IMR-90 (cell line): ENCODE data around the gene FSIP1. TPM values are rescaled to one million over a fixed set of nuclear protein-coding genes. Genes with fewer than 3 reads are reported as not detected.
A peak's percentile ranks its signal among the peaks of the same experiment; 100 is the strongest.

Experiments used
- ATAC-seq: fragments of 200-7000 bp; cut with Tn5 transposase; 2 replicates; pipeline ENCODE4 v1.9.1; 2020; ENCODE audit warnings: low read depth, mild to moderate bottlenecking, moderate library complexity
- BruUV-seq: library from RNA; stranded (reverse); fragments of 400-500 nt; replicated peaks from 2 replicates; lab custom pipeline; 2021; lab: Mats Ljungman, UMichigan
- CTCF ChIA-PET: fragments of 300-600 bp; formaldehyde crosslinking; extraction: SDS; loops from one replicate; lab custom pipeline; 2021; ENCODE audit warnings: antibody characterized with exemption; lab: Yijun Ruan, JAX
- POLR2A ChIA-PET: fragments of 300-600 bp; sonication (Branson Sonifier 250); formaldehyde crosslinking; loops from one replicate; lab custom pipeline; 2022; ENCODE audit warnings: antibody characterized with exemption; ENCODE audit not compliant: unreplicated experiment; lab: Charles Lee
- DNase-seq: peaks from one replicate; pipeline ENCODE4 v3.0.0; 2013
- H2AFZ ChIP-seq: replicated peaks from 2 replicates; pipeline ENCODE3; 2013; ENCODE audit warnings: low read length, mild to moderate bottlenecking; ENCODE audit not compliant: poor library complexity
- H2AK5ac ChIP-seq: 2 replicates; pipeline ENCODE4 v1.6.1; 2013; ENCODE audit warnings: low read depth, low read length, inconsistent platforms
- H2AK9ac ChIP-seq: replicated peaks from 2 replicates; pipeline ENCODE3; 2013; ENCODE audit warnings: mild to moderate bottlenecking, low read depth, low read length, moderate library complexity; ENCODE audit not compliant: poor library complexity
- H2BK120ac ChIP-seq: 2 replicates; pipeline ENCODE4 v1.6.1; 2013; ENCODE audit warnings: low read depth, low read length, inconsistent platforms
- H2BK15ac ChIP-seq: 3 replicates; pipeline ENCODE4 v1.6.1; 2013; ENCODE audit warnings: low read depth, low read length, inconsistent platforms
- H2BK20ac ChIP-seq: 2 replicates; pipeline ENCODE4 v1.6.1; 2013; ENCODE audit warnings: low read depth, mild to moderate bottlenecking, inconsistent platforms, low read length, moderate library complexity
- H2BK5ac ChIP-seq: 2 replicates; pipeline ENCODE4 v1.6.1; 2013; ENCODE audit warnings: mild to moderate bottlenecking, low read depth, low read length, inconsistent platforms; ENCODE audit not compliant: poor library complexity, severe bottlenecking
- H3K14ac ChIP-seq: replicated peaks from 2 replicates; pipeline ENCODE4 v1.6.1; 2013; ENCODE audit warnings: low read depth, low read length, inconsistent platforms
- H3K18ac ChIP-seq: 2 replicates; pipeline ENCODE4 v1.6.1; 2013; ENCODE audit warnings: low read depth, low read length, control low read depth
- H3K23ac ChIP-seq: 2 replicates; pipeline ENCODE4 v1.6.1; 2013; ENCODE audit warnings: low read depth, low read length, inconsistent platforms
- H3K27ac ChIP-seq: 2 replicates; pipeline ENCODE4 v1.5.1; 2013; ENCODE audit warnings: mild to moderate bottlenecking, control low read depth, low read length; ENCODE audit not compliant: insufficient read depth
- H3K27me3 ChIP-seq: 2 replicates; pipeline ENCODE4 v1.6.1; 2013; ENCODE audit warnings: low read length; ENCODE audit not compliant: control insufficient read depth, insufficient read depth
- H3K36me3 ChIP-seq: 2 replicates; pipeline ENCODE4 v1.6.1; 2013; ENCODE audit warnings: low read length, mixed read lengths; ENCODE audit not compliant: control insufficient read depth, insufficient read depth
- H3K4ac ChIP-seq: 2 replicates; pipeline ENCODE4 v1.6.1; 2013; ENCODE audit warnings: low read depth, low read length, inconsistent platforms
- H3K4me1 ChIP-seq: 2 replicates; pipeline ENCODE4 v1.6.1; 2013; ENCODE audit warnings: low read length, mixed read lengths; ENCODE audit not compliant: control insufficient read depth, insufficient read depth
- H3K4me2 ChIP-seq: 2 replicates; pipeline ENCODE4 v1.6.1; 2013; ENCODE audit warnings: low read depth, mild to moderate bottlenecking, control low read depth, low read length, moderate library complexity
- H3K4me3 ChIP-seq: 2 replicates; pipeline ENCODE4 v1.5.1; 2013; ENCODE audit warnings: low read depth, mild to moderate bottlenecking, control low read depth, low read length, moderate library complexity; ENCODE audit not compliant: insufficient read depth
- H3K56ac ChIP-seq: 2 replicates; pipeline ENCODE4 v1.6.1; 2013; ENCODE audit warnings: low read length, inconsistent platforms; ENCODE audit not compliant: insufficient read depth; ENCODE audit errors: extremely low read depth
- H3K79me1 ChIP-seq, 2 experiments: 2 replicates each; pipeline ENCODE4 v1.6.1; 2013; ENCODE audit warnings: low read length in 2 of 2, inconsistent platforms in 1 of 2, low read depth in 1 of 2
- H3K9ac ChIP-seq: 2 replicates; pipeline ENCODE4 v1.6.1; 2013; ENCODE audit warnings: low read depth, low read length, control low read depth
- H3K9me1 ChIP-seq: 2 replicates; pipeline ENCODE4 v1.6.1; 2013; ENCODE audit warnings: low read length, inconsistent platforms; ENCODE audit not compliant: insufficient read depth
- H3K9me3 ChIP-seq: 2 replicates; pipeline ENCODE4 v1.6.1; 2013; ENCODE audit warnings: low read length; ENCODE audit not compliant: control insufficient read depth, insufficient read depth
- H4K20me1 ChIP-seq: 2 replicates; pipeline ENCODE4 v1.6.1; 2013; ENCODE audit warnings: low read length, inconsistent platforms; ENCODE audit not compliant: insufficient read depth
- H4K5ac ChIP-seq: 2 replicates; pipeline ENCODE4 v1.6.1; 2013; ENCODE audit warnings: mild to moderate bottlenecking, low read depth, low read length, control low read depth
- H4K8ac ChIP-seq, 2 experiments: 2 replicates each; pipeline ENCODE4 v1.6.1; 2013; ENCODE audit warnings: low read depth in 2 of 2, low read length in 2 of 2, control low read depth in 1 of 2, inconsistent platforms in 1 of 2
- H4K91ac ChIP-seq: 2 replicates; pipeline ENCODE4 v1.6.1; 2013; ENCODE audit warnings: low read depth, low read length, inconsistent platforms; ENCODE audit not compliant: insufficient read depth
- SMC3 ChIP-seq: fragments of 150-350 bp; IDR thresholded peaks from 2 replicates; pipeline ENCODE4 v1.6.1; 2016; ENCODE audit warnings: low read depth, mild to moderate bottlenecking, antibody characterized with exemption, low read length, moderate library complexity
- USF2 ChIP-seq: fragments of 150-350 bp; IDR thresholded peaks from 2 replicates; pipeline ENCODE4 v1.6.1; 2017; ENCODE audit warnings: mild to moderate bottlenecking, antibody characterized with exemption, low read length, low read depth
- WGBS, 2 experiments: methylation state at CpG; one replicate each; pipeline versions ENCODE4 v1.1.5 to v1.1.7; 2013; ENCODE audit warnings: missing lambda C conversion rate in 2 of 2; ENCODE audit not compliant: insufficient read length in 1 of 2; ENCODE audit errors: extremely low coverage in 2 of 2; 5-methylcytosine and 5-hydroxymethylcytosine counted together
- dilution Hi-C: fragments of 300-500 bp; cut with HindIII; formaldehyde crosslinking; loops from one replicate; pipeline ENCODE4 v1.14.3; 2018; ENCODE audit warnings: low sequenced_read_pairs; ENCODE audit not compliant: unreplicated experiment
- in situ Hi-C: fragments of 300-500 bp; cut with MboI; formaldehyde crosslinking; loops from 3 replicates; pipeline ENCODE4 v1.14.3; 2019; ENCODE audit warnings: low sequenced_read_pairs, inconsistent platforms, mixed read lengths
- intact Hi-C: fragments of 100-400 bp; cut with micrococcal nuclease; formaldehyde crosslinking; loops from 2 replicates; pipeline ENCODE4 v1.10.0; 2022
- polyA plus RNA-seq, 3 experiments: library from polyadenylated mRNA; depleted of rRNA; stranded (reverse); fragments of >200 nt; gene quantifications; 2 replicates each; pipeline ENCODE4 v1.2.3, GENCODE V29; 2012; ENCODE audit warnings: low replicate concordance in 1 of 3
- total RNA-seq: library from RNA; depleted of rRNA; stranded (reverse); fragments of >200 nt; gene quantifications from 2 replicates; pipeline ENCODE4 v1.2.3, GENCODE V29; 2012

FSIP1 gene
- total and polyA plus RNA-seq, 2 of the 4 experiments (the other 2 are of a cell fraction) = 0.10 to 0.18 TPM

- Histone ChIP-seq H2AK5ac (no peak overlapping the region), H2BK120ac (no peak overlapping the region), H3K9me1 (no peaks in the 10 kb centered on the region), H3K4ac (no peak overlapping the region), H3K27ac (no peak overlapping the region), H3K9me3 (no peaks in the 10 kb centered on the region), H2BK20ac (no peak overlapping the region), H3K4me3 (peak overlapping the region; percentile 93), H4K5ac (peak overlapping the region; percentile 36; the same call in 1 of the 2 replicates), H2BK5ac (peak overlapping the region; percentile 33), H3K4me2 (peak overlapping the region; percentile 81; the same call in 1 of the 2 replicates), H3K36me3 (no peaks in the 10 kb centered on the region), H3K27me3 (no peaks in the 10 kb centered on the region), H2AK9ac (no peak overlapping the region), H3K4me1 (peaks cover 13% of the 10 kb centered on the region), H2AFZ (peak overlapping the region; percentile 81), H3K23ac (no peak overlapping the region), H3K14ac (peak overlapping the region; percentile 48), H2BK15ac (no peak overlapping the region), H4K20me1 (no peaks in the 10 kb centered on the region), H4K91ac (no peak overlapping the region), H3K18ac (peak overlapping the region; percentile 33; the same call in 1 of the 2 replicates), H3K9ac (no peak overlapping the region), H4K8ac (peak overlapping the region; percentile 2 to 88; a peak in 3 of 4 replicates), H3K79me1 (peaks cover 8 to 35% of the 10 kb centered on the region in 2 experiments), H3K56ac (no peak overlapping the region)
- BruUV-seq = no TSS peak
- dilution Hi-C loops = no loop called here
- 80% methylated on average over 1 of the region's 2 CpGs; no CpG with 5 or more reads in 1 of the 2 experiments for WGBS, 2 experiments
- DNase-seq = no peak
- intact Hi-C loops = loop anchor here (10.0 kb wide), 3 partner anchors 223 to 1077 kb away; partner anchors contain the start of gene BMF
- in situ Hi-C loops = loop anchor here (10.0 kb wide), 1 partner anchor 173 kb away; no protein-coding TSS in a partner anchor
- ChIA-PET CTCF (no interaction called here), POLR2A (no interaction called here)
- TF ChIP-seq USF2 = no peak
- no peak for TF ChIP-seq SMC3
- ATAC-seq = no peak
These were observed 706 bp downstream of the FSIP1 start for GRCh38 chr15:39781967-39782302.
